GM06990 (cell line): ENCODE data around the gene KIF12.

Source experiments
- DNase-seq: peaks from one replicate; pipeline ENCODE4 v3.0.0-alpha.2; 2011; ENCODE audit not compliant: insufficient read length; ENCODE audit errors: extremely low read depth
- H3K27me3 ChIP-seq: replicated peaks from 2 replicates; pipeline ENCODE4 v1.6.0; 2011; ENCODE audit warnings: low read length; ENCODE audit not compliant: control insufficient read depth, insufficient read depth
- H3K36me3 ChIP-seq: 2 replicates; pipeline ENCODE4 v1.5.1; 2011; ENCODE audit warnings: low read length; ENCODE audit not compliant: control insufficient read depth, insufficient read depth
- H3K4me3 ChIP-seq: replicated peaks from 2 replicates; pipeline ENCODE4 v1.5.1; 2011; ENCODE audit warnings: low read depth, mild to moderate bottlenecking, control low read depth, low read length
- CTCF ChIP-seq: IDR thresholded peaks from 2 replicates; pipeline ENCODE4 v1.5.1; 2011; ENCODE audit warnings: low read length, control low read depth, mild to moderate bottlenecking, inconsistent platforms; ENCODE audit not compliant: insufficient read depth, poor library complexity, severe bottlenecking

Gene KIF12

GRCh38 chr9:114097613-114098020 lies 1.5 kb downstream of the KIF12 start:
- Histone ChIP-seq H3K27me3 (no peaks in the 10 kb centered on the region; the same call in 1 of the 2 replicates), H3K4me3 (no peak overlapping the region), H3K36me3 (no peaks in the 10 kb centered on the region)
- no peak for DNase-seq
- TF ChIP-seq CTCF = no peak

GRCh38 chr9:114096866-114097612 lies 2.1 kb downstream of the KIF12 start:
- no peak overlapping the region for H3K4me3 ChIP-seq

GRCh38 chr9:114096041-114096511 lies 3.0 kb downstream of the KIF12 start:
- TF ChIP-seq CTCF = peak; percentile 21
- Histone ChIP-seq H3K27me3 (no peaks in the 10 kb centered on the region; the same call in 1 of the 2 replicates), H3K4me3 (no peak overlapping the region), H3K36me3 (no peaks in the 10 kb centered on the region)
- no peak for DNase-seq

More at GRCh38 chr9:114096866-114097612, 2.1 kb downstream of the KIF12 start:
- Histone ChIP-seq H3K36me3 (no peaks in the 10 kb centered on the region), H3K27me3 (no peaks in the 10 kb centered on the region; the same call in 1 of the 2 replicates)
- DNase-seq = no peak
- no peak for TF ChIP-seq CTCF

- no peaks in the 10 kb centered on the region; the same call in 1 of the 2 replicates for H3K27me3 ChIP-seq
- no peak for TF ChIP-seq CTCF
- DNase-seq = no peak
- H3K4me3 ChIP-seq = no peak overlapping the region
- no peaks in the 10 kb centered on the region for H3K36me3 ChIP-seq
Measured at GRCh38 chr9:114094971-114095370, 4.1 kb downstream of the KIF12 start.

- Histone ChIP-seq H3K36me3 (no peaks in the 10 kb centered on the region), H3K27me3 (no peaks in the 10 kb centered on the region; the same call in 1 of the 2 replicates), H3K4me3 (no peak overlapping the region)
- DNase-seq = no peak
- no peak for TF ChIP-seq CTCF
Measured at GRCh38 chr9:114093761-114094505, 5.2 kb downstream of the KIF12 start.
